ENCODE data around the gene ESR2. TPM values are rescaled to one million over a fixed set of nuclear protein-coding genes. Genes with fewer than 3 reads are reported as not detected.
A peak's percentile ranks its signal among the peaks of the same experiment; 100 is the strongest.

Gene ESR2
- total RNA-seq, 2 experiments from 2014 or later = not detected

GRCh38 chr14:64249363-64249762, 44.8 kb downstream of the ESR2 start:
- ChIA-PET CTCF (interaction anchor here (0.6 kb wide), 1 partner anchor 19 kb away, joined by 3 read pairs; no protein-coding TSS in a partner anchor), POLR2A (no interaction called here)
- H3K9me3 Mint-ChIP-seq = no peaks in the 10 kb centered on the region
- no peaks in the 10 kb centered on the region for H3K27me3 Mint-ChIP-seq
- no peak for DNase-seq
- H3K36me3 Mint-ChIP-seq (ENCODE audit: low read depth) = no peaks in the 10 kb centered on the region
- H3K27ac Mint-ChIP-seq = no peak overlapping the region
- H3K4me1 Mint-ChIP-seq = no peaks in the 10 kb centered on the region
- no peak overlapping the region for H3K4me3 Mint-ChIP-seq

- ChIA-PET POLR2A (no interaction called here), CTCF (no interaction called here)
- H3K4me1 Mint-ChIP-seq = no peaks in the 10 kb centered on the region
- H3K27ac Mint-ChIP-seq = no peak overlapping the region
- no peaks in the 10 kb centered on the region for H3K9me3 Mint-ChIP-seq
- H3K27me3 Mint-ChIP-seq = no peaks in the 10 kb centered on the region
- H3K36me3 Mint-ChIP-seq (ENCODE audit: low read depth) = no peaks in the 10 kb centered on the region
- DNase-seq = no peak
- no peak overlapping the region for H3K4me3 Mint-ChIP-seq
Measured at GRCh38 chr14:64248689-64249088, 45.5 kb downstream of the ESR2 start.

- Mint-ChIP-seq H3K27me3 (peaks cover 3% of the 10 kb centered on the region), H3K4me1 (no peaks in the 10 kb centered on the region), H3K4me3 (no peak overlapping the region), H3K27ac (no peak overlapping the region), H3K36me3 (ENCODE audit: low read depth) (no peaks in the 10 kb centered on the region), H3K9me3 (no peaks in the 10 kb centered on the region)
- DNase-seq = no peak
- CTCF ChIA-PET = no interaction called here
- POLR2A ChIA-PET = no interaction called here
Measured at GRCh38 chr14:64247195-64247594, 47.0 kb downstream of the ESR2 start.

DNA sequence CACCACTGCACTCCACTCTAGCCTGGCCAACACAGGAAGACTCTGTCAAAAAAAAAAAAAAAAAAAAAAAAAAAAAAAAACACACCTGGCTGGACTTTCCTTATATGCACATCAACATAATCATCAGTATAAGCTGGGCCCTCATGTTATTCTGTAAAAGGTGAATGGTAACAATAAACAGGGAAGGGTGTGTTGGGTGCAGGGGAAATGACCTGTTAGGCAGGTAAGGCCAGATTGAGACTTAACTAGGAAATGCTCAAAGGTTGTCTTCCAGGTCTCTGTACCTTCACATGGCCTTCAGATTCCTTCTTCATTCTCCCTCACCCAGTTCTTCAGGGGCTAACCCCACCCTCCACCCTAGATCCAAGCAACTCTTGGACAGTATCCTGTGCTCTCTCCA, 47.5 kb downstream of the ESR2 start:
- Mint-ChIP-seq H3K4me3 (no peak overlapping the region), H3K36me3 (ENCODE audit: low read depth) (no peaks in the 10 kb centered on the region), H3K4me1 (no peaks in the 10 kb centered on the region), H3K9me3 (no peaks in the 10 kb centered on the region), H3K27me3 (peaks cover 6% of the 10 kb centered on the region), H3K27ac (no peak overlapping the region)
- CTCF ChIA-PET = no interaction called here
- POLR2A ChIA-PET = no interaction called here
- DNase-seq = no peak

GRCh38 chr14:64245491-64245890, 48.7 kb downstream of the ESR2 start:
- Mint-ChIP-seq H3K4me3 (no peak overlapping the region), H3K4me1 (no peaks in the 10 kb centered on the region), H3K27ac (no peak overlapping the region), H3K27me3 (peaks cover 12% of the 10 kb centered on the region), H3K9me3 (no peaks in the 10 kb centered on the region), H3K36me3 (ENCODE audit: low read depth) (no peaks in the 10 kb centered on the region)
- ChIA-PET POLR2A (no interaction called here), CTCF (no interaction called here)
- DNase-seq = no peak

GRCh38 chr14:64244279-64244678, 49.9 kb downstream of the ESR2 start:
- Mint-ChIP-seq H3K4me1 (no peaks in the 10 kb centered on the region), H3K4me3 (no peak overlapping the region), H3K9me3 (no peaks in the 10 kb centered on the region), H3K36me3 (ENCODE audit: low read depth) (no peaks in the 10 kb centered on the region), H3K27me3 (peaks cover 12% of the 10 kb centered on the region), H3K27ac (no peak overlapping the region)
- POLR2A ChIA-PET = no interaction called here
- CTCF ChIA-PET = interaction anchor here (0.6 kb wide), 1 partner anchor 532 kb away, joined by 3 read pairs; no protein-coding TSS in a partner anchor
- no peak for DNase-seq

GRCh38 chr14:64238631-64239030, 55.5 kb downstream of the ESR2 start:
- POLR2A ChIA-PET = no interaction called here
- Mint-ChIP-seq H3K36me3 (ENCODE audit: low read depth) (no peaks in the 10 kb centered on the region), H3K9me3 (no peaks in the 10 kb centered on the region)

GRCh38 chr14:64238049-64238448, 56.1 kb downstream of the ESR2 start:
- Mint-ChIP-seq H3K4me1 (no peaks in the 10 kb centered on the region), H3K9me3 (no peaks in the 10 kb centered on the region), H3K27ac (no peak overlapping the region), H3K36me3 (ENCODE audit: low read depth) (peaks cover 3% of the 10 kb centered on the region), H3K4me3 (no peak overlapping the region), H3K27me3 (peaks cover 14% of the 10 kb centered on the region)
- ChIA-PET POLR2A (no interaction called here), CTCF (interaction anchor here (0.6 to 0.7 kb wide), 2 partner anchors 340 to 510 kb away, joined by 3 read pairs; no protein-coding TSS in a partner anchor)
- no peak for DNase-seq

More at GRCh38 chr14:64238631-64239030, 55.5 kb downstream of the ESR2 start:
- DNase-seq = no peak
- Mint-ChIP-seq H3K27ac (no peak overlapping the region), H3K4me3 (no peak overlapping the region), H3K27me3 (peaks cover 14% of the 10 kb centered on the region), H3K4me1 (no peaks in the 10 kb centered on the region)
- CTCF ChIA-PET = interaction anchor here (0.5 to 0.7 kb wide), 2 partner anchors 118 to 510 kb away, joined by 3 read pairs; no protein-coding TSS in a partner anchor

DNA sequence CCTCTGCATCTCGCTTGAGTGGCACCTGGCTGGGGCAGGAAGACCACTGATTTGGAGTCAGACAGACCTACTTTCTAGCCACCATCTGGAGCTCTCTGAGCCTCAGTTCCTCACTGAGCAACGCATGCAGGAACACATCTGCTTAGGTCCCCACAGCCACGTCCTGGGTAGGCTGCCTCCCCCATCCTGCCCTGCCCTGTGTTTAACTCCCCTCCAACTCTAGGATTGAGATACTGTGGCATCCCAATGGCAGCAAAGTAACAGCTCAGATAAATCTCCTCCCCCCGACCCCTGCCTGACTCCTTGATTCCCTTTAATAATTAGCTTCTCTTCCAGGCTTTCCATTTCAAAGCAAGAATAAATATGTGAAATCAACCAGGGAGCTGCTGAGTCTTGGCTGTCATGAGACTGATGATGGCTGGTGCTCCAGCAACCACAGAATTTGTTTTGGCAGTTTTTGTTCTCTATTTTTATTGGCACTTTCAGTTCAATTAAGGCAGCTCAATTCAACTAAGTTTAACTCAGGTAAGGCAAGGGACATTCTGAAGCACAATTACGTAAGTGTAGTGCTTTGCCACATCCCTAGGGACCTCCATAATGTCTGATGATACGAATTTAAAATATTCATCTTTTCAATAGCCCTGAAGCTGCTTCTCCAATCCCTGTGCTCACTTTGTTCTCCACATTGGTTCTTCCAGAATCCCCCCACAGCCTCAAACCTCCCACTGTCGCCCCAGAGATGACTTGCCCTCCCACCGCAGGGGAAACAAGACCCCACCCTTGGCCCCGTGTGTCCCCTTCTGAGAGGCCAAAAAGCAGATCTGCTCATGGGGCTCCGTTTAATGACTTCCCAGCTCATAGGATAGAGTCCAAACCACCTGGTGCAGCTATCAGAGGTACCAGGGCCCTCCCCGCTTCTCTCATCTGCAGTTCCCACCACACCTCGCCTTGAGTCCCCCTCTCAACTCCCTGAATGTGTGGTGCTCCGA, 58.2 kb downstream of the ESR2 start:
- Mint-ChIP-seq H3K27ac (peak overlapping the region; percentile 20), H3K4me1 (no peaks in the 10 kb centered on the region), H3K27me3 (peaks cover 2% of the 10 kb centered on the region), H3K36me3 (ENCODE audit: low read depth) (peaks cover 8% of the 10 kb centered on the region), H3K4me3 (no peak overlapping the region), H3K9me3 (no peaks in the 10 kb centered on the region)
- DNase-seq = no peak
- ChIA-PET CTCF (interaction anchor here (1.6 kb wide), 1 partner anchor 18 kb away, joined by 4 read pairs; no protein-coding TSS in a partner anchor), POLR2A (no interaction called here)

DNA sequence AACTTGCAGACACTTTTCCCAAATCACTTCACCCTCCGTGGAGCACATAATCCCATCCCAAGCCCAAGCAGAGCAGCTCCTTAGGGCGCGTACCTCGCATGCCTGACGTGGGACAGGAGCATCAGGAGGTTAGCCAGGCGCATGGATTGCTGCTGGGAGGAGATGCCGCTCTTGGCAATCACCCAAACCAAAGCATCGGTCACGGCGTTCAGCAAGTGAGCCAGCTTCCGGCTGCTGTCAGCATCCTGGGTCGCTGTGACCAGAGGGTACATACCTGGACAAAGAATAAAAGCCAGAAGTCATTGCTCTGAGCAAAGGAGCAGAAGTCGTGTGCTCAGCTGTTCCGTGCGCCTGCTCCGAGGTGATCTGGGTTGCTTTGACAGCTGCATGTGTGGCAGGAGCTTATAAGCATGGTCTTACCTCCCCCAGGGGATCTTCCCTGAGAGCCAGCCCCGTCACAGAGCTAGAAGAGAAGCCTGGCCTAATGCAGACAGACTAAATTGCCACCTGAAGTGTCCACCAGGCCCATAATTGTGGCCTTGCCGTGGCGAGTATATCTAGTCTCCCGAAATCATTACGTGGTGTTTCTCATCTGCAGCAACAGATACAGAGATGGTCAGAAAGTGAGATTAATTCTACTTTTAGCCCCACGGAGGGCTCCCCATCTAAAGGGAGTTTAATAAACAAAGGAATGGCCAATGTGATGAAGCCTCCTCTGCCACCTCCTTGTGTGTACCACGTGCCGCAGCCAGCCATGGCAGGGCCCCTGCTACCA, 59.1 kb downstream of the ESR2 start:
- ChIA-PET CTCF (interaction anchor here (1.6 kb wide), 1 partner anchor 17 kb away, joined by 4 read pairs; no protein-coding TSS in a partner anchor), POLR2A (no interaction called here)
- Mint-ChIP-seq H3K27ac (peak overlapping the region; percentile 11), H3K36me3 (ENCODE audit: low read depth) (peaks cover 8% of the 10 kb centered on the region), H3K4me3 (no peak overlapping the region), H3K9me3 (no peaks in the 10 kb centered on the region), H3K4me1 (no peaks in the 10 kb centered on the region), H3K27me3 (peaks cover 2% of the 10 kb centered on the region)
- no peak for DNase-seq

DNA sequence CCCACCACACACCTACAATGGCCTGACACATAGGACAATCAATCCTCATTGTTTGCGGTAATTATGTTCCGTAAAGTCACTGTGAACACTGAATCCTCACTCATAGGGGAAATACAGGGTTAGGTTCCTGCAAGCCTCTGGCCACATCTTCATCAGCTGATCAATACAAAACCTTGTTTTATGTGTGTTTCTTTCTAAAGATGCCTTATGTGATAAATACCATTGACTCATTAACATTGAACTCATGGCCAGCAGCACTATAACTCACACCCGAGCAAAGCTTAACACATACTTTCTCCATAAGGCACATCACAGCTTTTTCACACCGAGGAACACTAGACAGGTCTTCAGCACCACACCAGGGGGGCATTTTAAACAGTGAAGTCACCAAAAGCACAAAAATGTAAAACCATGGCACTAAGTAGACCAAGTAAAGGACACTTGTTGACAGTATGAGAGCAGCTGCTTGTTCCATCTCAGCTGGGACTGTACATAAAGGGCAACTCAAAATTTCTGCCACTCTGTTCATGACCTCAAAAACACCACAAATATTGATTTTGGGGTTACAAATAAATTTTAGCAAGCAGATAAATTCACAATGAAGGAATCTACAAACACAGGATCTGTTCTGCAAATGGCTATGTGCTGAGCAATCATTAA, 60.5 kb downstream of the ESR2 start:
- no peak overlapping the region for H3K27ac Mint-ChIP-seq
- H3K9me3 Mint-ChIP-seq = no peaks in the 10 kb centered on the region
- H3K27me3 Mint-ChIP-seq = peaks cover 2% of the 10 kb centered on the region
- DNase-seq = no peak
- ChIA-PET POLR2A (no interaction called here), CTCF (no interaction called here)
- no peaks in the 10 kb centered on the region for H3K4me1 Mint-ChIP-seq
- peaks cover 13% of the 10 kb centered on the region for H3K36me3 Mint-ChIP-seq (ENCODE audit: low read depth)
- H3K4me3 Mint-ChIP-seq = no peak overlapping the region

- Mint-ChIP-seq H3K4me1 (no peaks in the 10 kb centered on the region), H3K9me3 (no peaks in the 10 kb centered on the region), H3K36me3 (ENCODE audit: low read depth) (peaks cover 20% of the 10 kb centered on the region), H3K4me3 (no peak overlapping the region), H3K27ac (no peak overlapping the region), H3K27me3 (no peaks in the 10 kb centered on the region)
- CTCF ChIA-PET = no interaction called here
- POLR2A ChIA-PET = no interaction called here
- no peak for DNase-seq
Measured at GRCh38 chr14:64232944-64233343, 61.2 kb downstream of the ESR2 start.

All from activated CD4-positive, alpha-beta T cell treated with anti-CD3 and anti-CD28 coated beads, Interleukin-2, amount 10 ng/mL, durations not matched to agents 7 days and 5 days (primary cell).